Measurements from ENCODE around the gene SDK2. TPM values are rescaled to one million over a fixed set of nuclear protein-coding genes. Genes with fewer than 3 reads are reported as not detected.

The SDK2 gene
- polyA plus RNA-seq, 6 donors from 2014 or later = 0.10 to 6.3 (median 1.6) TPM

DNA sequence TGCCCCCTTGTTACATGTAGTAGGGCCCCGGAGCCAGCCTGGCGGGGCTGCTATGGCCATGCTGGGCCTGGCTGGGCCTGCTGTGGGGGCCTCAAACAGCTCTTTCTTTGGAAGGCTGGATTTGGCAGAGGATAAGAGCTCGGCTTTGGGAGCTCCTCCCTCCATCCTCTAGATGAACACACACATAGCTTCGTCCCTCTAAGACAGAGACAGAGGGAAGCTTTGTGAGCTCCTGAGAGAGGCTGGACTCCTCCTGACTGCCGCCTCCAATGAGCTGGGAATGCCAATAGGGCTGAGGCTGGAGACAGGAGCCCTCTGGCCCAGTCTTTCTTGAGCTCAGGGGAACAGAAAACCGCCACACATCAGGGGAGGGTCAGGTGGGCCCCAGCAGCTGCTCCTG is 295.1 kb downstream of the SDK2 start:
- H3K4me1 Mint-ChIP-seq = no peaks in the 10 kb centered on the region
- H3K36me3 Mint-ChIP-seq = peaks cover 9 to 12% of the 10 kb centered on the region in 2 donors
- DNase-seq = no peak
- H3K27ac Mint-ChIP-seq = peak overlapping the region in 1 of 6 donors; percentile 53
- no peak overlapping the region for H3K4me3 Mint-ChIP-seq
- no peaks in the 10 kb centered on the region for H3K27me3 Mint-ChIP-seq
- no peak for ATAC-seq (ENCODE audit: low read depth in 2 of 2)
- no peaks in the 10 kb centered on the region for H3K9me3 Mint-ChIP-seq

DNA sequence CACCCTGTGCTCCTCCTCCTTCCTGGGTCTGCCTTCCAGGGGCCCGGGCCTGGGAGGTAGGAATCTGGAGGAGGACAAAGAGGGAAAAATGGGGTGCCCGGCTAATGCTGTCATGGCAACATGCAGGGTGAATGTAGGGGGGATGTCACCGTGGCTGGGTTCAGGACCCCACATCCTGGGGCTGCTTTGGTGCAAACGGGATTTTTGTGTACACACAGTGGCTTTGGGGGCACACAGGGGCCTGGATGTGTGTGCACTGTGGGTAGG is 295.5 kb downstream of the SDK2 start:
- Mint-ChIP-seq H3K4me3 (no peak overlapping the region), H3K36me3 (peaks cover 9 to 12% of the 10 kb centered on the region in 2 donors), H3K4me1 (no peaks in the 10 kb centered on the region), H3K9me3 (no peaks in the 10 kb centered on the region), H3K27ac (peak overlapping the region in 1 of 6 donors; percentile 53), H3K27me3 (no peaks in the 10 kb centered on the region)
- ATAC-seq (ENCODE audit: low read depth in 2 of 2) (no peak), DNase-seq (no peak)

DNA sequence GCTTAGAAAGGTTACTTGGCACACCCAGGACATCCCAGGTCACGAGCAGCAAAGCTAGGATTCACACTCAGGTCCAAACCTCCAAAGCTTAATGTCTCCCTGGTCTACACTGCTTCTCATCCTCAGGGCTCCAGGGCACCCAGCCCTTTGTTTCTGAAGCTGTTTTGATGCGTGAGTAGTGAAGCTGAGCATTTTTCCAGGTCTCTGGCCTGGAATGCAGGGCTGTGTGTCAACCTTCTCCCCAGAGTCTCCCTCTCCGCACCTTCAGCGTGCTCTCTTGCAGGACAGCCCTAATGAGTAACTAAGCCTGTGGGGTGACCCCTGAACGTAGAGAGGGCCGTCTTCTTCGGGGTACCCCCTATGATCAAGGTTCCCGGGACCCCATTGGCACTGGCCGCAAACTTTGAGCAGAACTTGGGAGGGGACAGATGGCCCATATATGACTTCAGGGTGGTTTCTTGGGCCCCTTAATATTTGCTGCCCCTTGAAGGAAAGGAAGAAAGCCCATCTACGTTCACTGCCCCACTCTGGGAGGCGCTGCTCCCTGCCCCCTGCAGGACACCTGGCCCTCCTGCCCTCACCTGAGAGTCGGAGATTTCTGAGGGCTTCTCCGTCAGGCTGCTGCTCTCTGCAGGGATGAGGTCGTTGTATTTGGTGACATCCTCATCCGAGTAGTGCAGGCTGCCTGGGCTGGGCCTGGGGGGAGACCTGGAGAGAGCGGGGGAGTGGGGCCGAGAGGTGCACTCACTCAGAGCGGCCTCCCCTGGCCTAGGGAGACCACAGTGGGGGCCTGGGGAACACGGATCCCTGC is 296.0 kb downstream of the SDK2 start:
- peak overlapping the region in 1 of 6 donors; percentile 53 for H3K27ac Mint-ChIP-seq
- no peaks in the 10 kb centered on the region for H3K27me3 Mint-ChIP-seq
- H3K4me1 Mint-ChIP-seq = no peaks in the 10 kb centered on the region
- no peaks in the 10 kb centered on the region for H3K9me3 Mint-ChIP-seq
- no peak overlapping the region for H3K4me3 Mint-ChIP-seq
- ATAC-seq (ENCODE audit: low read depth in 2 of 2) = no peak
- no peak for DNase-seq
- peaks cover 9 to 12% of the 10 kb centered on the region in 2 donors for H3K36me3 Mint-ChIP-seq

DNA sequence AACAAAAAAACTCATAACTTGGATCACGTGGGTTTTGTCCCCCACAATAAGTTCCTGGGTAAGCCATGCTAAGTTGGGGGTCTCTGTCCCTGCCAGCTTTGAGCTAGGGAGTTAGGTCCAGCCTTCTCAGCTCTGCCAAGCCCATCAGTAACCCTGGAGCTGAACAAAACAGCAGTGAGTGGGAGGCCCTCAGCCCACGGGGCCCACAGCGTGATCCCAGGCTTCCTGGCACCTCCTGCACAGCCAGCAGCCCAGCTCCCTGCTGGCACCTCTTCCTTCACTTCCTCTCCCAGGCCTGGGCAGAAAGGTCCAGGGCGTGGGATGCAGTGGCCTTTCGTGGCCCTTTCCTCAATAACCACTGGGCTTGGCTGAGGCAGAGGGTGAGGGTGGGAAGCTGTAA is 296.9 kb downstream of the SDK2 start:
- Mint-ChIP-seq H3K4me3 (no peak overlapping the region), H3K36me3 (peaks cover 9 to 12% of the 10 kb centered on the region in 2 donors), H3K9me3 (no peaks in the 10 kb centered on the region), H3K27ac (no peak overlapping the region), H3K27me3 (no peaks in the 10 kb centered on the region), H3K4me1 (no peaks in the 10 kb centered on the region)
- no peak for ATAC-seq (ENCODE audit: low read depth in 2 of 2)
- no peak for DNase-seq

DNA sequence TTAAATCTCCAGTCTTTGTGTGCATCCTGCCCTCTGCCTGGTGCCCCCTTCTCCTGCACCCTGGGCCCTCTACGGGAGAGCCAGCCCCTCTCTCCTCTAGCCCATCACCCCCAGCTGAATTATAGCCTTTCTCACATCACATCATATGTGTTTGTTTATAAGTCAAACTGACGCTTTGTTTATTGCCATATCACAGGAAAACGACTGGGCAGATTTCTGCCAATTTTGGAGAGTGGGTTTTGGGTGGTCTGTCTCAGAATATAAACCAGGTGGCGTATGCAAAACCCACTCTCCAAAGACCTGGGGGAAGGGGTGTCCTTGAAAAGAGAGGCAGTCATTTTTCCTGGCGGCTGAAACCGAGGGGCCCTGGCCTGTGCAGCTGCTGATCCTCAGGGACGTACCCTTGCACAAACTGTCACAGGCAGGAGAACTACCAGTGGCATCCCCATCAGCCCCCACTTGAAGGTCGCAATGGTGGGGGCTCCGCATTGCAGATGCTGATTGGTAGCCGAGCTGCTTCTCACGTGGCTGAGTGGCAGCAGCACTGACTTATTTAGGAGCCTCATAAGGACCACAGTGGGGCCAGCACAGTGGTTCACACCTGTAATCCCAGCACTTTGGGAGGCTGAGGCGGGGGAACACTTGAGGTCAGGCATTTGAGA is 297.6 kb downstream of the SDK2 start:
- Mint-ChIP-seq H3K4me1 (no peaks in the 10 kb centered on the region), H3K27me3 (no peaks in the 10 kb centered on the region), H3K27ac (no peak overlapping the region), H3K9me3 (no peaks in the 10 kb centered on the region), H3K36me3 (peaks cover 4 to 12% of the 10 kb centered on the region in 2 donors), H3K4me3 (peak overlapping the region in 1 of 8 donors; percentile 42)
- ATAC-seq (ENCODE audit: low read depth in 2 of 2) (no peak), DNase-seq (no peak)

DNA sequence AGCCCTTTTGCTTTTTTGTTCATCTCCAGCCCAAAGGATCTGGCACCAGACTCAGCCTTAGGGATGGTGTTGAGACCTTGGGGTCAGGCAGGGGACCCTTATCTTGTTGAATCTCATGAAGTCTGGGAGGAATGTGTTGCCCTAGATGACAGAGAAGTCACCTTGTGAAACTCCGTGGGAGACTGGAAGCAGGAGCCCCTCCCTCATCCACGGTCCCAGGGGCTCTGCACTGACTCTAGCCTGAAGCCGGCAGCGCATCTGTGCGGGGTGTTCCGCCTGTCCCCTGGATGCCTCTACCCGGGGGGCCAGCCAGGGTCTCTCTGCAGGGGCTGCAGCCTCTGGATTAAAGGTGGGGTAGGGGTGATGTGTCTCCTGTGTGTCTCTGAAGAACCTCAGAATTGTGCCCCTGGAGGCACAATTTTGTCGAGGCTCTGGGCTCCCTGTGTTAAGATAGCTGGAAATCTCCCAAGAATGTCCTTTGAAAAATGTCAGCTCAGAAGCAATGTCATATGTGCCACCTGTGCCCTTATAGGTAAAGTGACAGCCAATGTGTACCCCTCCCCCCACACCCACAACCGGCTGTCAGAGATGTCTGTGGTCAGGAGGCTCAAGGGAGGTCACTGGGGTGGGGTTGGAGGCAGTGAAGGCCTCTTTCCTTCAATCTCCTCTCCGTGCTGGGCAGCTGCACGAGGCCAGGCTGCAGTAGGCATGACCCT is 300.3 kb downstream of the SDK2 start:
- DNase-seq (no peak), ATAC-seq (ENCODE audit: low read depth in 2 of 2) (no peak)
- peaks cover 0 to 12% of the 10 kb centered on the region in 2 donors for H3K36me3 Mint-ChIP-seq
- H3K4me1 Mint-ChIP-seq = no peaks in the 10 kb centered on the region
- H3K4me3 Mint-ChIP-seq = no peak overlapping the region
- no peaks in the 10 kb centered on the region for H3K27me3 Mint-ChIP-seq
- no peaks in the 10 kb centered on the region for H3K9me3 Mint-ChIP-seq
- H3K27ac Mint-ChIP-seq = peak overlapping the region in 1 of 6 donors; percentile 9

DNA sequence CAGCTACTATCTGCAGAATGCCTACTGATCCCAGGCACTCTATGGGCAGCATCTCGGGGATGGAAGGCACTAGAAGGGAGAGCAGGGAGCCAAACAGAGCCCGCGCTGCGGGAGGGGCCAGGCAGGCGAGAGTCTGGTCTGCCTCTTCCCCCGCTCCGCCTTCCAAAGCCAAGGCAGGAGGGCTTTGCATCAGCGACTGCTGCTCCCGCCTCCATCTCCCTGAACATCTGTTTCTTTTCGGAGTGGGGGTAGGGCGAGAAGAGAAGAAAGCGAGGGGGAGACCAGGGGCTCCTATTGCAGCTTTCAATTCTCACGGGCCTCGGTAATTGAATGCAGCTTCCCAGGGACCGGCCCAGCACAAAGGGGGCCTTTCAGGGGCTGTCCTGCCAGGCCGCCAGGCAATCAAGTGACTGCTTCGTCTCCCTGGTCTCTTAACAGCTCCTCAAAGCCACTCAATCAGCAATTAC is 301.0 kb downstream of the SDK2 start:
- Mint-ChIP-seq H3K36me3 (peaks cover 0 to 12% of the 10 kb centered on the region in 2 donors), H3K4me1 (no peaks in the 10 kb centered on the region), H3K9me3 (no peaks in the 10 kb centered on the region), H3K27me3 (no peaks in the 10 kb centered on the region), H3K4me3 (no peak overlapping the region), H3K27ac (no peak overlapping the region)
- ATAC-seq (ENCODE audit: low read depth in 2 of 2) (no peak), DNase-seq (no peak)

DNA sequence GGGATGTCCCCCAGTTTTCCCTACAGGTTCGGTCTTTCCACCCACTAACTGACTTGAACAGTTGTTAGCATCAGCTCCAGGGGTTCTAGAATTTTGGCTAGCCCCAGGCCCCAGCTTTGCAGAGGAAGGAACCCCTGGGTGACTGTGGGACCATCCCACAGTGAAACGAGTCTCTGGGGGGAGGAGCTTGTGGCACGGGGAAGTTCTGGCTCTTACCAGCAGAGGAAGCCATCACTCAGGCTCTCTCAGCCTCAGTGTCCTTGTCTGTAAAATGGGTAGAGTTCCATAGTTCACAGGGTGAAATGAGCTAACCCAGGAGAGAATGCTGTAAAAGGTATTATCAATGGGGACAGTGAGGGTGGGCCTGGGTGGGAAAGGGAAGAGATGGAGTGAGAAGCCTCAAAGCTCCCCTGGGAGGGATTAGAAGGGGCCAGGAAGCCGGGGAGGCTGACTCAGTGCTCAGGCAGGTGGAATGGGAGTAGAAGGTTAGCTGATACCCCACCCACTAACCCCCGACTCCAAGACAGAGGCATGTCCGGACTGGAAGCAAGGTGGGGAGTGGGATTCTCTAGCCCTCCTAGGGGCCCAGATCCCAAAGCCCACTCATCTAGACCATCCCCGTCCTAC is 301.6 kb downstream of the SDK2 start:
- Mint-ChIP-seq H3K36me3 (peaks cover 0 to 12% of the 10 kb centered on the region in 2 donors), H3K9me3 (no peaks in the 10 kb centered on the region), H3K4me1 (no peaks in the 10 kb centered on the region), H3K4me3 (no peak overlapping the region), H3K27ac (no peak overlapping the region), H3K27me3 (no peaks in the 10 kb centered on the region)
- ATAC-seq (ENCODE audit: low read depth in 2 of 2) (no peak), DNase-seq (no peak)

DNA sequence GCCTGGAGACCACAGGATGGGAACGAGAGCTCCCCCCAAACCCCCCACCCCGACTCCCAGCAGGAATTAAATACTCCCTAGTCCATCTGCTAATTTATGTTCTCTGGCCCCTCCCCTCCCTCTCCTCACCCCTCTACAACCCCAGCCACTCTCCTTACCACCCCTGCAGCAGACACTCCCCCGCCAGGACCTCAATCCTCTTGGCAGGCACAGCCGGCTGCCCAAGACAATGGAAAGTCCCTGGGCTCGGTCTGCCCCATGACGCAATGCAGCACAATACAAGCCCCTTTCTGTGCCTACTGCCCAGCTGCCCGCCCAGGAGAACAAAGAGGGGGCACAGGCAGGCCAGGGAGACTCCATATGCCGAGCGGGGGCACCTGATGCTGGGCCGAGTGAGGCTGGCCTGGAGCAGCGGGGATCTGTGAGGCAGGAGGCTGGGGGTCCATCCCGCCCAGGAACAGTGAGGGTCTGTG is 302.2 kb downstream of the SDK2 start:
- Mint-ChIP-seq H3K4me1 (no peaks in the 10 kb centered on the region), H3K27me3 (no peaks in the 10 kb centered on the region), H3K36me3 (peaks cover 0 to 12% of the 10 kb centered on the region in 2 donors), H3K27ac (peak overlapping the region in 1 of 6 donors; percentile 52), H3K9me3 (no peaks in the 10 kb centered on the region), H3K4me3 (no peak overlapping the region)
- DNase-seq = no peak
- no peak for ATAC-seq (ENCODE audit: low read depth in 2 of 2)

DNA sequence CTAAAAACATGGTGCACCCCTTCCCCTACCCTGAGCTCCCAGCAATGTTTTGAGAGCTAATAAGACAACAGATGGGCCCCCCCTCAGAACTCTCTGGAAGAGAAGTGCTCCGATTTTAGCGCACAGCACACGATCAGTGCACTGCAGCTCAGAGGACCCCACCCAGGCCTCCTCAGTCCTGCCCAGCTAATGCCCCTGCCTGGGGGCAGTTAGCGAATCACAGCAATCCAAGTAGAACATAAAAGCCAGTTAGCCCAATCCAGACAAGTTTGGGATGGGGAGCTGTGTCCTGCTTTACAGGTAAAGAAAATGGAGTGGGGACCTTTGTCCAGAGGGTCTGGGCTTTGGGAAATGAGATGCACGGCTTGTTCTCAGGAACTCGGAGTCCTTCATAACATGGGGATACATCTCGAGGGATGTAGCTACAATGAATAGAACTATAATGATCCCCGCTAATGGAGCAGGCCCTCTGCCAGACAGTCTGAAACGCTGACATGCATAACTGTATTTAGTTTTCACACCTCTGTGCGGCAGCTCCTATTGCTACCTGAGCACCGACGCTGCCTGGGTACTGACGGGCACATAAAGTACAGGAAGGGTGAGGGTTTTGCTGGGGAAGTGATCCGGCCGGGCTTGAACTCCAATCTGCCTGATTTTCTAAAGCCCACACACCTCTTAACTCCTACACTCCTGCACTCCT is 302.7 kb downstream of the SDK2 start:
- no peak overlapping the region for H3K27ac Mint-ChIP-seq
- peaks cover 0 to 12% of the 10 kb centered on the region in 2 donors for H3K36me3 Mint-ChIP-seq
- no peaks in the 10 kb centered on the region for H3K27me3 Mint-ChIP-seq
- H3K4me3 Mint-ChIP-seq = no peak overlapping the region
- DNase-seq (no peak), ATAC-seq (ENCODE audit: low read depth in 2 of 2) (no peak)
- no peaks in the 10 kb centered on the region for H3K9me3 Mint-ChIP-seq
- H3K4me1 Mint-ChIP-seq = no peaks in the 10 kb centered on the region

DNA sequence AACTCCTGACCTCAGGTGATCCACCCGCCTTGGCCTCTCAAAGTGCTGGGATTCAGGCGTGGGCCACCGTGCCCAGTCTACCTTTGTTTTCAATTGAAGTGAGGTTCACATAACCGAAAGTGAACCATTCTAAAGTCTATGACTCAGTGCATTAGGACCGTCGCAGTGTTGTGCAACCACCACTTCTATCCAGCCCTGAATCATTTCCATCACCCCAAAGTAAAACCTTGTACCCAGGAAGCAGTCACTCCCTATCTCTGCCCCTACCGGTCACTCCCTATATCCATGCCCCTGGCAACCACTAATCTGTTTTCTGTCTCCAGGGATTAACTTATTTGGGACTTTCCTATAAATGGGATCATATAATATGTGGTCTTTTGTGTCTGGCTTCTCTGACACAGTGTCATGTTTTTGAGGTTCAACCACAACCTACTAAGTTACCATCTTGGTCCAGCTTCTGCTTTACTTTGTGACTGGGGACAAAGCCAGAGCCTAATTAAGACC is 304.1 kb downstream of the SDK2 start:
- H3K4me1 Mint-ChIP-seq = no peaks in the 10 kb centered on the region
- H3K36me3 Mint-ChIP-seq = no peaks in the 10 kb centered on the region
- peak overlapping the region in 4 of 6 donors; percentile 27 to 69 (median 54) for H3K27ac Mint-ChIP-seq
- H3K9me3 Mint-ChIP-seq = no peaks in the 10 kb centered on the region
- H3K27me3 Mint-ChIP-seq = no peaks in the 10 kb centered on the region
- ATAC-seq (ENCODE audit: low read depth in 2 of 2) = no peak
- no peak overlapping the region for H3K4me3 Mint-ChIP-seq
- DNase-seq = no peak

DNA sequence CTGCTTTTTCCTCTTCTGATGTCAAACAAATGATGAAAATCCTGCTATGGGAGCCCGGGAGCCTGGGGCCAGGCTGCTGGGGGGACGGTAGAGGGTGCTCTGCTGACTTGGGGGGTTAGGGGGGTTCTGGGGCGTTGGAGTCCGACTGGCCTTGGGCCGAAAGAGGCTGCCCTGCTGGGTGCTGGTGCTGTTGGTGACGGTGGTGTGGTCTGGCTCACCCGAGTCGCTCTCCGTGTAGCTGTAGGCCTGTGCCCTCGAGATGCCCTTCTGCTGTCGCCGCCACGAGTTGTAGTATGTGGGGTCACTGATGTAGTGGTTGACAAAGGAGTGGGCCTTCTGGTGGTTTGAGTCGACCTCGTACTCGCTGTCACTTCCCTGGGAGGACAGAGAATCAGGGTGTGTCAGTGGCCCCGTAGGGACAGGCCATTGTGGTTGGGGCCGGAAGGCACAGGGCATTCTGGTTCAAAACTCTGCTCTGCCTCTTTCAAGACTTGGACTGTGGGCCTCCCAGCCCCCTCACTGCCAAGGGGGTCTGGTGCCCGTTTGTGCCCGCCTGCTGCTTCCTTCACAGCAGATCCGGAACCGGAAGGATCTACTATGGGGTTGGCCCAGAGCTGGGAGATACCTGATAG is 305.6 kb downstream of the SDK2 start:
- Mint-ChIP-seq H3K9me3 (no peaks in the 10 kb centered on the region), H3K36me3 (no peaks in the 10 kb centered on the region), H3K4me3 (no peak overlapping the region), H3K4me1 (no peaks in the 10 kb centered on the region), H3K27me3 (no peaks in the 10 kb centered on the region), H3K27ac (peak overlapping the region in 3 of 6 donors; percentile 43 to 74 (median 65))
- ATAC-seq (ENCODE audit: low read depth in 2 of 2) (no peak), DNase-seq (no peak)
